ENCODE results near the gene NOP9. TPM values are rescaled to one million over a fixed set of nuclear protein-coding genes. Genes with fewer than 3 reads are reported as not detected.

Gene NOP9
- total RNA-seq, 6 experiments from 2014 or later = 25.4 to 31.1 (median 28.1) TPM

Other genes starting within 250 kb of the NOP9 start
- gene CARMIL3, start 247.8 kb upstream of the NOP9 start, total RNA-seq (2021; fragmentation: NEBNext Ultra II Directional; extraction: Animal tissue kit (Norgen Biotek cat#: 25700)) = not detected
- gene CPNE6, start 228.3 kb upstream of the NOP9 start, total RNA-seq (2021; fragmentation: NEBNext Ultra II Directional; extraction: Animal tissue kit (Norgen Biotek cat#: 25700)) = not detected
- 10 to 100 TPM; 19.9 to 27.6 (median 24.0) TPM for gene PCK2, start 205.5 kb upstream of the NOP9 start, total RNA-seq (2021; fragmentation: NEBNext Ultra II Directional; extraction: Animal tissue kit (Norgen Biotek cat#: 25700))
- 10 to 100 TPM; 28.1 to 36.3 (median 32.1) TPM for gene DCAF11, start 185.1 kb upstream of the NOP9 start, total RNA-seq (2021; fragmentation: NEBNext Ultra II Directional; extraction: Animal tissue kit (Norgen Biotek cat#: 25700))
- gene NRL, start 184.9 kb upstream of the NOP9 start, total RNA-seq (2021; fragmentation: NEBNext Ultra II Directional; extraction: Animal tissue kit (Norgen Biotek cat#: 25700)) = under 1 TPM; 0.26 to 0.85 (median 0.49) TPM
- gene FITM1, start 169.2 kb upstream of the NOP9 start, total RNA-seq (2021; fragmentation: NEBNext Ultra II Directional; extraction: Animal tissue kit (Norgen Biotek cat#: 25700)) = not detected
- 100 to 1,000 TPM in 4 of 6 experiments, 10 to 100 TPM in 2; 88.4 to 120 (median 113) TPM for gene PSME1, start 163.7 kb upstream of the NOP9 start, total RNA-seq (2021; fragmentation: NEBNext Ultra II Directional; extraction: Animal tissue kit (Norgen Biotek cat#: 25700))
- 10 to 100 TPM; 13.2 to 17.0 (median 15.3) TPM for gene EMC9, start 158.3 kb upstream of the NOP9 start, total RNA-seq (2021; fragmentation: NEBNext Ultra II Directional; extraction: Animal tissue kit (Norgen Biotek cat#: 25700))
- gene PSME2, start 153.2 kb upstream of the NOP9 start, total RNA-seq (2021; fragmentation: NEBNext Ultra II Directional; extraction: Animal tissue kit (Norgen Biotek cat#: 25700)) = 100 to 1,000 TPM; 108 to 143 (median 136) TPM
- gene RNF31, start 152.4 kb upstream of the NOP9 start, total RNA-seq (2021; fragmentation: NEBNext Ultra II Directional; extraction: Animal tissue kit (Norgen Biotek cat#: 25700)) = 10 to 100 TPM; 38.5 to 53.6 (median 47.2) TPM
- gene IRF9, start 138.6 kb upstream of the NOP9 start, total RNA-seq (2021; fragmentation: NEBNext Ultra II Directional; extraction: Animal tissue kit (Norgen Biotek cat#: 25700)) = 10 to 100 TPM; 23.6 to 38.8 (median 32.3) TPM
- gene REC8, start 127.8 kb upstream of the NOP9 start, total RNA-seq (2021; fragmentation: NEBNext Ultra II Directional; extraction: Animal tissue kit (Norgen Biotek cat#: 25700)) = 1 to 10 TPM; 2.9 to 3.9 (median 3.2) TPM
- 10 to 100 TPM; 70.4 to 85.2 (median 79.4) TPM for gene IPO4, start 111.0 kb upstream of the NOP9 start, total RNA-seq (2021; fragmentation: NEBNext Ultra II Directional; extraction: Animal tissue kit (Norgen Biotek cat#: 25700))
- 10 to 100 TPM; 68.1 to 80.4 (median 71.0) TPM for gene TM9SF1, start 104.4 kb upstream of the NOP9 start, total RNA-seq (2021; fragmentation: NEBNext Ultra II Directional; extraction: Animal tissue kit (Norgen Biotek cat#: 25700))
- gene TSSK4, start 94.2 kb upstream of the NOP9 start, total RNA-seq (2021; fragmentation: NEBNext Ultra II Directional; extraction: Animal tissue kit (Norgen Biotek cat#: 25700)) = under 1 TPM in 2 of 6 experiments, not detected in 4; 0.16 to 0.45 TPM
- 10 to 100 TPM; 32.4 to 41.1 (median 38.8) TPM for gene CHMP4A, start 86.4 kb upstream of the NOP9 start, total RNA-seq (2021; fragmentation: NEBNext Ultra II Directional; extraction: Animal tissue kit (Norgen Biotek cat#: 25700))
- gene MDP1, start 83.8 kb upstream of the NOP9 start, total RNA-seq (2021; fragmentation: NEBNext Ultra II Directional; extraction: Animal tissue kit (Norgen Biotek cat#: 25700)) = 10 to 100 TPM in 5 of 6 experiments, 1 to 10 TPM in 1; 9.8 to 14.4 (median 12.3) TPM
- gene NEDD8, start 67.5 kb upstream of the NOP9 start, total RNA-seq (2021; fragmentation: NEBNext Ultra II Directional; extraction: Animal tissue kit (Norgen Biotek cat#: 25700)) = 100 to 1,000 TPM; 309 to 401 (median 372) TPM
- 10 to 100 TPM; 70.6 to 76.7 (median 73.6) TPM for gene GMPR2, start 66.9 kb upstream of the NOP9 start, total RNA-seq (2021; fragmentation: NEBNext Ultra II Directional; extraction: Animal tissue kit (Norgen Biotek cat#: 25700))
- 10 to 100 TPM; 54.2 to 73.4 (median 67.5) TPM for gene TINF2, start 57.2 kb upstream of the NOP9 start, total RNA-seq (2021; fragmentation: NEBNext Ultra II Directional; extraction: Animal tissue kit (Norgen Biotek cat#: 25700))
- gene TGM1, start 36.7 kb upstream of the NOP9 start, total RNA-seq (2021; fragmentation: NEBNext Ultra II Directional; extraction: Animal tissue kit (Norgen Biotek cat#: 25700)) = 1 to 10 TPM in 5 of 6 experiments, under 1 TPM in 1; 0.97 to 2.9 (median 1.3) TPM
- gene RABGGTA, start 28.3 kb upstream of the NOP9 start, total RNA-seq (2021; fragmentation: NEBNext Ultra II Directional; extraction: Animal tissue kit (Norgen Biotek cat#: 25700)) = 10 to 100 TPM; 25.4 to 31.4 (median 27.3) TPM
- gene DHRS1, start 70 bp upstream of the NOP9 start, total RNA-seq (2021; fragmentation: NEBNext Ultra II Directional; extraction: Animal tissue kit (Norgen Biotek cat#: 25700)) = 10 to 100 TPM; 32.9 to 42.2 (median 39.1) TPM
- under 1 TPM in 5 of 6 experiments, not detected in 1; 0.17 to 0.40 (median 0.20) TPM for gene CIDEB, start 8.1 kb downstream of the NOP9 start, total RNA-seq (2021; fragmentation: NEBNext Ultra II Directional; extraction: Animal tissue kit (Norgen Biotek cat#: 25700))
- gene LTB4R2, start 10.3 kb downstream of the NOP9 start, total RNA-seq (2021; fragmentation: NEBNext Ultra II Directional; extraction: Animal tissue kit (Norgen Biotek cat#: 25700)) = 1 to 10 TPM; 2.2 to 3.0 (median 2.3) TPM
- gene LTB4R, start 11.7 kb downstream of the NOP9 start, total RNA-seq (2021; fragmentation: NEBNext Ultra II Directional; extraction: Animal tissue kit (Norgen Biotek cat#: 25700)) = 1 to 10 TPM; 1.5 to 2.9 (median 1.9) TPM
- under 1 TPM in 3 of 6 experiments, not detected in 3; 0.25 to 0.41 (median 0.34) TPM for gene ADCY4, start 35.2 kb downstream of the NOP9 start, total RNA-seq (2021; fragmentation: NEBNext Ultra II Directional; extraction: Animal tissue kit (Norgen Biotek cat#: 25700))
- not detected for gene RIPK3, start 40.1 kb downstream of the NOP9 start, total RNA-seq (2021; fragmentation: NEBNext Ultra II Directional; extraction: Animal tissue kit (Norgen Biotek cat#: 25700))
- 10 to 100 TPM; 73.4 to 81.9 (median 77.2) TPM for gene NFATC4, start 68.3 kb downstream of the NOP9 start, total RNA-seq (2021; fragmentation: NEBNext Ultra II Directional; extraction: Animal tissue kit (Norgen Biotek cat#: 25700))
- gene NYNRIN, start 99.2 kb downstream of the NOP9 start, total RNA-seq (2021; fragmentation: NEBNext Ultra II Directional; extraction: Animal tissue kit (Norgen Biotek cat#: 25700)) = 1 to 10 TPM; 3.9 to 6.3 (median 4.1) TPM
- gene CBLN3, start 129.8 kb downstream of the NOP9 start, total RNA-seq (2021; fragmentation: NEBNext Ultra II Directional; extraction: Animal tissue kit (Norgen Biotek cat#: 25700)) = 1 to 10 TPM; 3.3 to 5.0 (median 3.9) TPM
- gene KHNYN, start 130.1 kb downstream of the NOP9 start, total RNA-seq (2021; fragmentation: NEBNext Ultra II Directional; extraction: Animal tissue kit (Norgen Biotek cat#: 25700)) = 10 to 100 TPM; 25.4 to 29.2 (median 28.0) TPM
- 10 to 100 TPM; 29.6 to 35.7 (median 31.6) TPM for gene SDR39U1, start 142.9 kb downstream of the NOP9 start, total RNA-seq (2021; fragmentation: NEBNext Ultra II Directional; extraction: Animal tissue kit (Norgen Biotek cat#: 25700))
- not detected for gene CMA1, start 208.4 kb downstream of the NOP9 start, total RNA-seq (2021; fragmentation: NEBNext Ultra II Directional; extraction: Animal tissue kit (Norgen Biotek cat#: 25700))